GM18858 (cell line): ENCODE data around the gene CD8A.
"Not testable (repeated sequence)": the region's sequence is repeated elsewhere in the genome, so short reads cannot be mapped to it uniquely, and the experiment has no call there.

Experiments used
- ATAC-seq: cut with Tn5 transposase; IDR thresholded peaks from one replicate; pipeline ENCODE4 v1.9.1; 2021; ENCODE audit not compliant: unreplicated experiment

The CD8A gene

DNA sequence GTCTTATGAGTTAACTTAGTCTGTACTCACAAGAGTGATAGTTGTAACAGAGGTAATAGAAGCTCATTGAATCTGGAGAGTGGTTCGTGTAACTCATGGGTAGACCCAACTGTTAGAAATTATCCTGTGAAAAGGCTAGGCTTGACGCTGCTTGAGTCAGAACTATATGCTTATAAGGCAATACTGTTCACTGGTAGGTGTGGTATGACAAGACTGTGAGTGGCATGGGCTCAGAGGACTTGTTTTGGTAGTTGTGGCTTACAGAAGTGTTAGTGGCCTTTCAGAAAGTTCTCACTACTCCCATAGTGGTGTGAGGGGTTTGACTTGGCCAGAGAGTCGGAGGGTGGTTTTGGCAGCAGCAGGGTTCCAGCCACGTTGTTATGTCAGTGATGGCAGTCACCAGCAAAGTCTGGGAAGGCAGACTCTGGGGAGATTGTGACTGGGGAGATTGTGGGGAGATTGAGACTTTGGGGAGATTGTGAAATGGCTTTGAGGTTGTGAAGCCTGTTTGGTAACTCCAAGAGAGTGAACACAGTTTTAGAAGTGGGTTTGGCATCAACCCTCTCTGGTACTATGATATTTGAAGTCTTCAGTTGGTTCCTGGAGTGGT, 48.7 kb downstream of the CD8A start:
- ATAC-seq, result not testable (repeated sequence)

DNA sequence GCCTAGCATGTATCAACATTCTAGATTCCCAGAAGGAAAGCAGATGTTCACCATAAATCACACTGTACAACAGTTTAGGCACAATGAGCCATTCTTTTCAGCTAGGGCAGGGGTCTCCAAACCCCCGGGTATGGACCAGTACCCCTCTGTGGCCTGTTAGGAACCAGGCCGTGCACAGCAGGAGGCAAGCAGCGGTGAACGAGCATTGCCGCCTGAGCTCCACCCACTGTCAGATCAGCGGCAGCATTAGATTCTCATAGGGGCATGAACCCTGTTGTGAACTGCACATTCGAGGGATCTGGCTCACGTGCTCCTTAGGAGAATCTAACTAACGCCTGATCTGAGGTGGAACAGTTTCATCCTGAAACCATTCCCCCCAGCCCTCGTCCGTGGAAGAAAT, 50.8 kb downstream of the CD8A start:
- ATAC-seq, result not testable (repeated sequence)

DNA sequence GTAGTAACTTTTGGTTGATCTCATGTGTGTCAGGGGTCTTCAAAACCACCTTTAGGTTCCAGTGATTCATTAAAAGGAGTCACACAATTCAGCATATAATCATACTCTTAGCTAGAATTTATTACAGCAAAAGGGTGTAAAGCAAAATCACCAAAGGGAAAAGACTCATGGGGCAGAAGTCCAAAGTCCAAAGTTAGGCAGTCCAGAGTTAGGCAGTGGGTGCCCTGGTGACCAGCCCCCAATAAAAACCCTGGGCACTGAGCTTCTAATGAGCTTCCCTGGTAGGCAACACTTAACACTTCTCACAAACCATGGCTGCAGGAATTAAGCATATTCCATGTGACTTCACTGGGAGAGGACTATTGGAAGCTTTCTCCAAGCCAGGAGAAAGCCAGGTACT, 51.2 kb downstream of the CD8A start:
- ATAC-seq, result not testable (repeated sequence)

DNA sequence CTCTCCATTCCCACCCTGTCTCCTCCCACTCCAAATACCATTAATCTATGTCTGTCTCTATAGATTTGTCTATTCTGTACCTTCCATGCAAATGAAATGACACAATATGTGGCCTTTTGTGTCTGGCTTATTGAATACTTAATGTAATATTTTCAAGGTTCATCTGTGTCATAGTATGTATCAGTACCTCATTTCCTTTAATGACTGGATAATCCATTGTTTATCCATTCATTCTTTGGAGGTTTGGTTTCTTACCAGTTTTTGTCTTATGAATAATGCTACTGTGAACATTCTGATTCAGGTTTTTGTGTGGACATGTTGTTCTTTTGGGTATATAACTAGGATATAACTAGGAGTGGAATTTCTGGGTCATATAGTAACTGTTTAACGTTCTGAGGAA, 55.8 kb downstream of the CD8A start:
- ATAC-seq, result not testable (repeated sequence)
